HepG2 (cell line): ENCODE results near the gene WNT1. TPM values are rescaled to one million over a fixed set of nuclear protein-coding genes. Genes with fewer than 3 reads are reported as not detected.
A peak's percentile ranks its signal among the peaks of the same experiment; 100 is the strongest.

Experiments
- ATAC-seq: fragments of 200-7000 bp; cut with Tn5 transposase; 3 replicates; pipeline ENCODE4 v1.9.1; 2020; ENCODE audit warnings: mild to moderate bottlenecking, moderate library complexity
- BruUV-seq: library from RNA; stranded (reverse); fragments of 400-500 nt; replicated peaks from 2 replicates; lab custom pipeline; 2021; lab: Mats Ljungman, UMichigan
- CTCF ChIA-PET: fragments of 300-600 bp; formaldehyde crosslinking; extraction: SDS; loops from one replicate; lab custom pipeline; 2021; ENCODE audit warnings: low total read pairs, inconsistent platforms, low intra/inter-chr PET ratio; lab: Yijun Ruan, JAX
- POLR2A ChIA-PET: fragments of 350-600 bp; sonication (Branson Sonifier 250); formaldehyde crosslinking; loops from one replicate; lab custom pipeline; 2020; ENCODE audit warnings: antibody characterized with exemption, inconsistent platforms; lab: Yijun Ruan, JAX
- DNase-seq: peaks from one replicate; pipeline ENCODE4 v3.0.0-alpha.2; 2015; ENCODE audit warnings: low spot score
- FAIRE-seq: peaks from 3 replicates; lab custom pipeline; 2011; peaks lifted over from hg19 to GRCh38; lab: Jason Lieb, UNC
- H2AFZ ChIP-seq: one replicate; pipeline ENCODE4 v1.6.1; 2011; ENCODE audit warnings: low read length, inconsistent platforms
- H3K27ac ChIP-seq: fragments of 300-600 bp; 3 replicates; pipeline ENCODE4 v1.8.0; 2011; ENCODE audit warnings: mixed run types, mild to moderate bottlenecking, mixed read lengths, low read length, inconsistent platforms; ENCODE audit not compliant: insufficient read depth; ENCODE audit errors: extremely low read length
- H3K27me3 ChIP-seq, 2 experiments: fragments of 200-600 bp in 1 of 2; 2 replicates in 1 of 2; 3 replicates in 1 of 2; pipeline versions ENCODE4 v1.6.0 to v1.8.0; 2011; ENCODE audit warnings: low read length in 2 of 2, mild to moderate bottlenecking in 2 of 2, moderate library complexity in 2 of 2, inconsistent platforms in 1 of 2; ENCODE audit not compliant: insufficient read depth in 2 of 2, control insufficient read depth in 1 of 2
- H3K36me3 ChIP-seq, 2 experiments: fragments of 200-600 bp in 1 of 2; replicated peaks in 1 of 2; 2 replicates in 1 of 2; 3 replicates in 1 of 2; pipeline versions ENCODE4 v1.5.1 to v1.8.0; 2011; ENCODE audit warnings: low read length in 2 of 2, inconsistent platforms in 1 of 2; ENCODE audit not compliant: insufficient read depth in 2 of 2, control insufficient read depth in 1 of 2
- H3K4me1 ChIP-seq: 2 replicates; pipeline ENCODE4 v1.5.1; 2012; ENCODE audit warnings: low read length, inconsistent platforms; ENCODE audit not compliant: insufficient read depth
- H3K4me2 ChIP-seq: 2 replicates; pipeline ENCODE4 v1.6.0; 2011; ENCODE audit warnings: low read depth, low read length, inconsistent platforms
- H3K4me3 ChIP-seq, 3 experiments: fragments of 200-600 bp in 1 of 3; sonication (generic), shearing (Covaris generic) in 1 of 3; replicated peaks in 1 of 3; 2 replicates each; pipeline ENCODE4 v1.5.1; 2011 to 2016; ENCODE audit warnings: low read length in 3 of 3, inconsistent platforms in 2 of 3, low read depth in 2 of 3, mild to moderate bottlenecking in 2 of 3, control low read depth in 1 of 3, mixed read lengths in 1 of 3; ENCODE audit not compliant: insufficient read depth in 1 of 3
- H3K79me2 ChIP-seq: one replicate; pipeline ENCODE4 v1.6.1; 2011; ENCODE audit warnings: low read length, inconsistent platforms; ENCODE audit not compliant: insufficient read depth
- H3K9ac ChIP-seq: 2 replicates; pipeline ENCODE4 v1.6.0; 2011; ENCODE audit warnings: mild to moderate bottlenecking, low read depth, low read length, inconsistent platforms; ENCODE audit not compliant: insufficient read depth
- H3K9me3 ChIP-seq: 2 replicates; pipeline ENCODE4 v1.5.1; 2012; ENCODE audit warnings: mild to moderate bottlenecking, low read length
- H4K20me1 ChIP-seq: 2 replicates; pipeline ENCODE4 v1.6.0; 2011; ENCODE audit warnings: inconsistent platforms, mild to moderate bottlenecking, low read length, moderate library complexity; ENCODE audit not compliant: insufficient read depth
- AKAP8 ChIP-seq: sonication (generic); formaldehyde crosslinking; IDR thresholded peaks from 2 replicates; pipeline ENCODE4 v1.5.1; 2020; ENCODE audit warnings: mild to moderate bottlenecking, missing genetic modification reagents
- FOXA1 ChIP-seq, 2 experiments: fragments of 450-650 bp in 1 of 2; sonication (generic) in 1 of 2; formaldehyde crosslinking in 1 of 2; IDR thresholded peaks; 2 replicates each; pipeline versions ENCODE4 v1.4.0 to v1.6.1; 2016 to 2020; ENCODE audit warnings: missing genetic modification reagents in 1 of 2
- FOXP1 ChIP-seq, 2 experiments: fragments of 450-650 bp in 1 of 2; IDR thresholded peaks; 2 replicates each; pipeline ENCODE4 v1.6.1; 2017 to 2018; ENCODE audit warnings: antibody characterized with exemption in 1 of 2
- SMC3 ChIP-seq: IDR thresholded peaks from 2 replicates; pipeline ENCODE4 v1.6.1; 2011; ENCODE audit warnings: low read length, improper control_type of control experiment
- STAG1 ChIP-seq: sonication (generic); formaldehyde crosslinking; IDR thresholded peaks from 2 replicates; pipeline ENCODE4 v1.4.0; 2020; ENCODE audit warnings: missing genetic modification reagents
- UBTF ChIP-seq: sonication (generic); formaldehyde crosslinking; IDR thresholded peaks from 2 replicates; pipeline ENCODE4 v1.4.0; 2020; ENCODE audit warnings: mild to moderate bottlenecking, missing genetic modification reagents
- ZNF264 ChIP-seq: sonication (generic); formaldehyde crosslinking; IDR thresholded peaks from 2 replicates; pipeline ENCODE4 v1.4.0; 2020; ENCODE audit warnings: missing genetic modification reagents
- ZNF629 ChIP-seq: sonication (generic); formaldehyde crosslinking; conservative IDR thresholded peaks from 2 replicates; pipeline ENCODE4 v1.5.0; 2020; ENCODE audit warnings: missing genetic modification reagents
- WGBS: methylation state at CpG from one replicate; pipeline ENCODE4 v1.1.6; 2017; ENCODE audit warnings: low lambda C conversion rate; 5-methylcytosine and 5-hydroxymethylcytosine counted together
- in situ Hi-C: cut with HindIII; loops from 2 replicates; pipeline ENCODE4 v1.10.0; 2017; ENCODE audit warnings: low pct_unique_long_range_greater_than_20kb; ENCODE audit not compliant: extremely low pct_ligation_motif_present
- intact Hi-C: fragments of 100-400 bp; cut with micrococcal nuclease; formaldehyde crosslinking; loops from one replicate; pipeline ENCODE4 v1.10.0; 2022; ENCODE audit not compliant: unreplicated experiment
- polyA plus RNA-seq, 8 experiments: library from polyadenylated mRNA; depleted of rRNA in 3 of 8; stranded (reverse) in 7 of 8; unstranded in 1 of 8; fragments of >200 nt; fragmentation: Illumina TruSeq in 4 of 8; extraction: Trizol in 4 of 8; gene quantifications; 2 replicates each; pipeline versions ENCODE4 v1.2.1 to v1.2.3, GENCODE V29; 2011 to 2016; ENCODE audit warnings: low read depth in 4 of 8, missing spikeins in 1 of 8, mixed read lengths in 1 of 8; ENCODE audit not compliant: insufficient read depth in 1 of 8
- total RNA-seq, 5 experiments: library from RNA; depleted of rRNA; stranded (reverse); fragments of >200 nt; fragmentation: Illumina TruSeq; extraction: Trizol; gene quantifications; 2 replicates each; pipeline ENCODE4 v1.2.3, GENCODE V29; 2016; ENCODE audit warnings: low read depth in 1 of 5
- TF ChIP-seq, protein P1 (sequence below): sonication (generic); formaldehyde crosslinking; IDR thresholded peaks from 2 replicates; pipeline ENCODE4 v1.5.0; 2020; ENCODE audit warnings: mild to moderate bottlenecking, missing genetic modification reagents, moderate library complexity
- TF ChIP-seq, protein P2 (sequence below): IDR thresholded peaks from 2 replicates; pipeline ENCODE4 v1.6.1; 2016; ENCODE audit warnings: missing genetic modification reagents, missing compliant biosample characterization
- TF ChIP-seq, protein P3 (sequence below): sonication (generic); formaldehyde crosslinking; IDR thresholded peaks from 2 replicates; pipeline ENCODE4 v1.8.0; 2022; ENCODE audit warnings: mild to moderate bottlenecking, missing genetic modification reagents, moderate library complexity

Gene WNT1
- total and polyA plus RNA-seq, 2 of the 13 experiments (the other 11 are each of a cell fraction or from before 2014, with no cell fraction given): not detected

GRCh38 chr12:48965298-48965838 is 12.8 kb upstream of the WNT1 start:
- Histone ChIP-seq H3K36me3 (no peaks in the 10 kb centered on the region), H3K4me3 (no peak overlapping the region), H3K9me3 (no peaks in the 10 kb centered on the region), H4K20me1 (no peaks in the 10 kb centered on the region), H3K9ac (no peak overlapping the region), H3K27me3 (peaks cover 2 to 55% of the 10 kb centered on the region in 2 experiments), H3K27ac (no peak overlapping the region), H3K4me2 (no peak overlapping the region), H3K4me1 (peaks cover 20% of the 10 kb centered on the region), H3K79me2 (no peaks in the 10 kb centered on the region), H2AFZ (no peak overlapping the region)
- POLR2A ChIA-PET: no interaction called here
- no peak for TF ChIP-seq FOXP1 (IDR thresholded peaks at IDR 0.05)
- TF ChIP-seq FOXP1 (CRISPR knock-in tag; IDR thresholded peaks at IDR 0.05): no peak
- no peak for TF ChIP-seq ZNF264 (CRISPR knock-in tag)
- peak; percentile 17; the same call in 1 of the 2 replicates for TF ChIP-seq SMC3
- peak; percentile 29; the same call in 1 of the 2 replicates for TF ChIP-seq STAG1 (CRISPR knock-in tag)
- TF ChIP-seq, protein P1, sequence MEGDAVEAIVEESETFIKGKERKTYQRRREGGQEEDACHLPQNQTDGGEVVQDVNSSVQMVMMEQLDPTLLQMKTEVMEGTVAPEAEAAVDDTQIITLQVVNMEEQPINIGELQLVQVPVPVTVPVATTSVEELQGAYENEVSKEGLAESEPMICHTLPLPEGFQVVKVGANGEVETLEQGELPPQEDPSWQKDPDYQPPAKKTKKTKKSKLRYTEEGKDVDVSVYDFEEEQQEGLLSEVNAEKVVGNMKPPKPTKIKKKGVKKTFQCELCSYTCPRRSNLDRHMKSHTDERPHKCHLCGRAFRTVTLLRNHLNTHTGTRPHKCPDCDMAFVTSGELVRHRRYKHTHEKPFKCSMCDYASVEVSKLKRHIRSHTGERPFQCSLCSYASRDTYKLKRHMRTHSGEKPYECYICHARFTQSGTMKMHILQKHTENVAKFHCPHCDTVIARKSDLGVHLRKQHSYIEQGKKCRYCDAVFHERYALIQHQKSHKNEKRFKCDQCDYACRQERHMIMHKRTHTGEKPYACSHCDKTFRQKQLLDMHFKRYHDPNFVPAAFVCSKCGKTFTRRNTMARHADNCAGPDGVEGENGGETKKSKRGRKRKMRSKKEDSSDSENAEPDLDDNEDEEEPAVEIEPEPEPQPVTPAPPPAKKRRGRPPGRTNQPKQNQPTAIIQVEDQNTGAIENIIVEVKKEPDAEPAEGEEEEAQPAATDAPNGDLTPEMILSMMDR: peak; percentile 45
- no peak for FAIRE-seq
- in situ Hi-C loops: no loop called here
- CTCF ChIA-PET: interaction anchor here (1.2 kb wide), 1 partner anchor 22 kb away, joined by 3 read pairs; no protein-coding TSS in a partner anchor
- intact Hi-C loops: no loop called here
- DNase-seq: no peak
- BruUV-seq: no TSS peak
- ATAC-seq: peak; percentile 49

GRCh38 chr12:48966177-48966895 is 11.8 kb upstream of the WNT1 start:
- Histone ChIP-seq H3K27ac (no peak overlapping the region), H3K9me3 (no peaks in the 10 kb centered on the region), H3K27me3 (peaks cover 10 to 64% of the 10 kb centered on the region in 2 experiments), H3K4me3 (no peak overlapping the region), H4K20me1 (no peaks in the 10 kb centered on the region), H3K4me2 (no peak overlapping the region), H3K79me2 (no peaks in the 10 kb centered on the region), H3K9ac (no peak overlapping the region), H3K36me3 (no peaks in the 10 kb centered on the region), H3K4me1 (peaks cover 25% of the 10 kb centered on the region), H2AFZ (no peak overlapping the region)
- ChIA-PET CTCF (interaction anchor here (1.2 kb wide), 1 partner anchor 21 kb away, joined by 3 read pairs; no protein-coding TSS in a partner anchor), POLR2A (no interaction called here)
- FAIRE-seq: no peak
- BruUV-seq: no TSS peak
- intact Hi-C loops (no loop called here), in situ Hi-C loops (no loop called here)
- no peak for DNase-seq
- WGBS: 47% methylated on average over 18 of the region's 20 CpGs
- no peak for ATAC-seq
- TF ChIP-seq AKAP8 (CRISPR knock-in tag): no peak
- no peak for TF ChIP-seq ZNF629
- TF ChIP-seq, protein P2, sequence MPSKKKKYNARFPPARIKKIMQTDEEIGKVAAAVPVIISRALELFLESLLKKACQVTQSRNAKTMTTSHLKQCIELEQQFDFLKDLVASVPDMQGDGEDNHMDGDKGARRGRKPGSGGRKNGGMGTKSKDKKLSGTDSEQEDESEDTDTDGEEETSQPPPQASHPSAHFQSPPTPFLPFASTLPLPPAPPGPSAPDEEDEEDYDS (CRISPR knock-in tag): no peak
- no peak for TF ChIP-seq UBTF (CRISPR knock-in tag)
- no peak for TF ChIP-seq FOXA1 (IDR thresholded peaks at IDR 0.05)
- no peak for TF ChIP-seq FOXA1 (CRISPR knock-in tag; IDR thresholded peaks at IDR 0.05)
- TF ChIP-seq, protein P3, sequence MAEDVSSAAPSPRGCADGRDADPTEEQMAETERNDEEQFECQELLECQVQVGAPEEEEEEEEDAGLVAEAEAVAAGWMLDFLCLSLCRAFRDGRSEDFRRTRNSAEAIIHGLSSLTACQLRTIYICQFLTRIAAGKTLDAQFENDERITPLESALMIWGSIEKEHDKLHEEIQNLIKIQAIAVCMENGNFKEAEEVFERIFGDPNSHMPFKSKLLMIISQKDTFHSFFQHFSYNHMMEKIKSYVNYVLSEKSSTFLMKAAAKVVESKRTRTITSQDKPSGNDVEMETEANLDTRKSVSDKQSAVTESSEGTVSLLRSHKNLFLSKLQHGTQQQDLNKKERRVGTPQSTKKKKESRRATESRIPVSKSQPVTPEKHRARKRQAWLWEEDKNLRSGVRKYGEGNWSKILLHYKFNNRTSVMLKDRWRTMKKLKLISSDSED: no peak
